Calu3 (cell line): ENCODE measurements around the gene ST7L. TPM values are rescaled to one million over a fixed set of nuclear protein-coding genes. Genes with fewer than 3 reads are reported as not detected.

Experiments
- BruUV-seq: library from RNA; stranded (reverse); fragments of 400-500 nt; replicated peaks from 2 replicates; lab custom pipeline; 2021; lab: Mats Ljungman, UMichigan
- CTCF ChIA-PET: fragments of 300-600 bp; sonication (Branson Sonifier 250); formaldehyde crosslinking; loops from one replicate; lab custom pipeline; 2022; ENCODE audit warnings: antibody characterized with exemption; lab: Charles Lee
- DNase-seq: peaks from one replicate; pipeline ENCODE4 v3.0.0; 2022
- H3K27ac Mint-ChIP-seq: one replicate; pipeline ENCODE4 v1.8.0; 2022; ENCODE audit warnings: mixed read lengths; ENCODE audit not compliant: unreplicated experiment
- H3K27me3 Mint-ChIP-seq: one replicate; pipeline ENCODE4 v1.8.0; 2022; ENCODE audit warnings: mixed read lengths; ENCODE audit not compliant: unreplicated experiment
- H3K36me3 Mint-ChIP-seq: one replicate; pipeline ENCODE4 v1.8.0; 2022; ENCODE audit warnings: mild to moderate bottlenecking, moderate library complexity, mixed read lengths; ENCODE audit not compliant: insufficient read depth, unreplicated experiment
- H3K4me1 Mint-ChIP-seq: one replicate; pipeline ENCODE4 v1.8.0; 2022; ENCODE audit warnings: mild to moderate bottlenecking, low read depth, mixed read lengths; ENCODE audit not compliant: unreplicated experiment
- H3K4me3 Mint-ChIP-seq: one replicate; pipeline ENCODE4 v1.8.0; 2022; ENCODE audit warnings: mild to moderate bottlenecking, low read depth, moderate library complexity, mixed read lengths; ENCODE audit not compliant: unreplicated experiment
- H3K9me3 Mint-ChIP-seq: one replicate; pipeline ENCODE4 v1.8.0; 2022; ENCODE audit warnings: low read depth, mixed read lengths; ENCODE audit not compliant: unreplicated experiment
- intact Hi-C: fragments of 100-400 bp; cut with micrococcal nuclease; formaldehyde crosslinking; loops from one replicate; pipeline ENCODE4 v1.10.0; 2022; ENCODE audit not compliant: unreplicated experiment
- total RNA-seq: library from RNA; stranded (reverse); gene quantifications from 2 replicates; pipeline ENCODE4 v1.2.3, GENCODE V29; 2022
- TF ChIP-seq, protein P1 (sequence below): fragments of 200-600 bp; IDR thresholded peaks from one replicate; pipeline ENCODE4 v1.8.0; 2022; ENCODE audit warnings: antibody characterized with exemption; ENCODE audit not compliant: unreplicated experiment

ST7L gene
- total RNA-seq, 1 experiment from 2014 or later, result 15.9 TPM

GRCh38 chr1:112524986-112525385, 94.0 kb downstream of the ST7L start:
- CTCF ChIA-PET, result no interaction called here
- no TSS peak for BruUV-seq
- H3K27ac Mint-ChIP-seq, result no peak overlapping the region
- intact Hi-C loops, result no loop called here
- no peaks in the 10 kb centered on the region for H3K4me1 Mint-ChIP-seq
- no peaks in the 10 kb centered on the region for H3K9me3 Mint-ChIP-seq
- H3K27me3 Mint-ChIP-seq, result no peaks in the 10 kb centered on the region
- no peak overlapping the region for H3K4me3 Mint-ChIP-seq
- TF ChIP-seq, protein P1, sequence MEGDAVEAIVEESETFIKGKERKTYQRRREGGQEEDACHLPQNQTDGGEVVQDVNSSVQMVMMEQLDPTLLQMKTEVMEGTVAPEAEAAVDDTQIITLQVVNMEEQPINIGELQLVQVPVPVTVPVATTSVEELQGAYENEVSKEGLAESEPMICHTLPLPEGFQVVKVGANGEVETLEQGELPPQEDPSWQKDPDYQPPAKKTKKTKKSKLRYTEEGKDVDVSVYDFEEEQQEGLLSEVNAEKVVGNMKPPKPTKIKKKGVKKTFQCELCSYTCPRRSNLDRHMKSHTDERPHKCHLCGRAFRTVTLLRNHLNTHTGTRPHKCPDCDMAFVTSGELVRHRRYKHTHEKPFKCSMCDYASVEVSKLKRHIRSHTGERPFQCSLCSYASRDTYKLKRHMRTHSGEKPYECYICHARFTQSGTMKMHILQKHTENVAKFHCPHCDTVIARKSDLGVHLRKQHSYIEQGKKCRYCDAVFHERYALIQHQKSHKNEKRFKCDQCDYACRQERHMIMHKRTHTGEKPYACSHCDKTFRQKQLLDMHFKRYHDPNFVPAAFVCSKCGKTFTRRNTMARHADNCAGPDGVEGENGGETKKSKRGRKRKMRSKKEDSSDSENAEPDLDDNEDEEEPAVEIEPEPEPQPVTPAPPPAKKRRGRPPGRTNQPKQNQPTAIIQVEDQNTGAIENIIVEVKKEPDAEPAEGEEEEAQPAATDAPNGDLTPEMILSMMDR, result no peak
- no peak for DNase-seq
- H3K36me3 Mint-ChIP-seq, result peaks cover 4% of the 10 kb centered on the region

DNA sequence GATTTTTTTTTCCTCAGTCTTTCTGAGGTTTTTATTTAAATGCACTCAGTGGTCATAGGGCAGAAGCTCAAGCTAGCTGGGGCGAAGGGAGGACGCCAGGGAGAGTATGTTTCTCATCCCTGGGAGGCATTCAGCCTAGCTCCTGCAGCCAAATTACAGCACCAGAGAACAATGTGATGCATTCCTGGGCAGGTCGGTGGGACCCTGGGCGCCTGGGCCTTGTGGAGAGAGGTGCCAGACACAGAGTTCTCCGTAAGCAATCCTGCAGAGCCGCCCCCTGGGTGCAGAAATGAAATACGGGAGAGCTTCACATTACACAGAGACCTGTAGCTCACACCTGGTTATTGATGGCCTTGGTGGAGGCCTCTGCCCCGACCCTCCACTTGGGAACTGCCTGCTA, 94.7 kb downstream of the ST7L start:
- TF ChIP-seq, protein P1, result no peak
- H3K27ac Mint-ChIP-seq, result no peak overlapping the region
- no TSS peak for BruUV-seq
- intact Hi-C loops, result no loop called here
- CTCF ChIA-PET, result no interaction called here
- no peaks in the 10 kb centered on the region for H3K4me1 Mint-ChIP-seq
- peaks cover 4% of the 10 kb centered on the region for H3K36me3 Mint-ChIP-seq
- no peak overlapping the region for H3K4me3 Mint-ChIP-seq
- DNase-seq, result no peak
- H3K27me3 Mint-ChIP-seq, result no peaks in the 10 kb centered on the region
- no peaks in the 10 kb centered on the region for H3K9me3 Mint-ChIP-seq

DNA sequence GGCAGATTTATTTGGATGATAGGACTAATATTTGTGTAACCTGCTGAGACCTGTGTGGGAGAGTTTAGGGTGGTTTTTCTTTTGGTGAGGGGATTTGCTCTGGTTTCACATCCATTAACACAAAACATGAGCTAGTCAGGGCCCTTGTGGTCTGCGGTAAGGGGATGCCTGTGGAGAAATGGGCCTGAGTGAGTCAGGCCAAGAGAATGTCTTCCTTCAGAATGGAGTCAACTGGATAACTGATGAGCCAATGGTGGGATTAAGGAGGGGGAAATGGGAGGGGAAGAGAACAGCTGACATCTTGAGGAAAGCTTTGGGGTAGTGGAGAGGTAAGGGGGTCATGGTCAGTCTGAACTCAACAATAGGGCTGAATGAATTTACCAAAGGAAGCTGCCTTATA, 96.3 kb downstream of the ST7L start:
- Mint-ChIP-seq H3K4me3 (no peak overlapping the region), H3K27ac (no peak overlapping the region), H3K36me3 (peaks cover 4% of the 10 kb centered on the region), H3K27me3 (no peaks in the 10 kb centered on the region), H3K9me3 (no peaks in the 10 kb centered on the region), H3K4me1 (no peaks in the 10 kb centered on the region)
- no TSS peak for BruUV-seq
- TF ChIP-seq, protein P1, result no peak
- no peak for DNase-seq
- intact Hi-C loops, result no loop called here
- CTCF ChIA-PET, result interaction anchor here (1.6 kb wide), 1 partner anchor 21 kb away, joined by 3 read pairs; no protein-coding TSS in a partner anchor

DNA sequence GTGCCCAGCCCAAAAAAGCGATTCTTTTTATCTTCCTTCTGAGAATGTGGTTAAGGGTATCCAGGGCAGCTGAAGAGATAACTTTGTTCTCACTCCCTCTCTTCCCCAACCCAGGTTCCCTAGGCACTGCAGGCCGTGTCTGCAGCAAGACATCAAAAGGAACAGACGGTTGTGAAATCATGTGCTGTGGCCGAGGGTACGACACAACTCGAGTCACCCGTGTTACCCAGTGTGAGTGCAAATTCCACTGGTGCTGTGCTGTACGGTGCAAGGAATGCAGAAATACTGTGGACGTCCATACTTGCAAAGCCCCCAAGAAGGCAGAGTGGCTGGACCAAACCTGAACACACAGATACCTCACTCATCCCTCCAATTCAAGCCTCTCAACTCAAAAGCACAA, 98.8 kb downstream of the ST7L start:
- no TSS peak for BruUV-seq
- H3K27me3 Mint-ChIP-seq, result no peaks in the 10 kb centered on the region
- intact Hi-C loops, result no loop called here
- peaks cover 4% of the 10 kb centered on the region for H3K36me3 Mint-ChIP-seq
- no peaks in the 10 kb centered on the region for H3K9me3 Mint-ChIP-seq
- H3K4me1 Mint-ChIP-seq, result peaks cover 9% of the 10 kb centered on the region
- CTCF ChIA-PET, result no interaction called here
- no peak overlapping the region for H3K4me3 Mint-ChIP-seq
- H3K27ac Mint-ChIP-seq, result no peak overlapping the region
- DNase-seq, result no peak
- TF ChIP-seq, protein P1, result no peak
